Measurements from ENCODE around the gene INSIG2.

INSIG2 gene

DNA sequence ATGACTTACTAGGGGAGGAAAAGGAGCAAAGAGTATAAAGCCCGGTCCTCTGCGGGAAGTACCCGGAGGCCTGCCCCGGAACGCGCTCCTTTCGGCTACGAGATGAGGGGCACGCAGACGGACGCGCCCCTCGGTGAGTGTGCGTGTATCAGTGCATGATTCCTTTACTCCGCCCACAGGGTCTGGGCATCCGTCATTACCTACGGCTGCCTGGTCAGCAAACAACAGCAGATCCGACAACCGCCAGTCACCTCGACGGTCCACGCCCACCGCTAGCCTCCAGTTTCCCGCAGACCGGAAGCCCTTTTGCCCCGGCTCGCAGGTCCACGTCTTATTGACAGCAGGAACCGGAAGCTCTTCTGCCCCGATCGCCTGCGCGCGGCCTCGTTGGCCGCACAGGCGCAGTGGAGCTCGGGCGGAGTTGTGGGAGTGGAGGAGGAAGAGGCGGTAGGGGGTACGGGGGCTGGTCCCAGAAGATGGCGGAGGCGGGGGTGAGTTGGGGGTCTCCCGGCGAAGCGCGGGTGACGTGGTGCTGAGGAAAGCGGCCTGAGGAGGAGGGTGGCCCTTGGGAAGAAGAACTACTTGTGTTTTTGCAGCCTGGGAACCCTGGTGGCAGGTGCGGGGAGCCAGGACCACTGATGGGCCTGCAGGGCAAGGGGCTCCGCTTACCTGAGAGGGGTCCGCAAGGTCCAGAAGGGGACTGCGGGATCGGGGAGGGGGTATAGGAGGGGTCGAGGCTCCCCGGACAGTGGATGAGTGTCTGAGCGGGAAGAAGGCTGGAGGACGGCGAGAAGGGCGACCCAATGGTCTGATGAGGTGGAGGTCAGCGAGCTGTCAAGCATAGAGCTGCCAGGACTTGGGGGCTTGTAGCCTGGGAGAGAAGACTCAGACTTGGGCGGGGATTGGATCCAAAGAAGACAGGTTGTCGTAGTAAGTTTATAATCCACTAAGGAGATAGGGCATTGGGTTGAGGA, at the start of gene INSIG2:
Gene INSIG2 (plus strand): TSS at position 421 of the 974 bp plus-strand sequence. CDS start 8,086 bp downstream, outside the sequence.
- DNase-seq: peak; percentile 99

DNA sequence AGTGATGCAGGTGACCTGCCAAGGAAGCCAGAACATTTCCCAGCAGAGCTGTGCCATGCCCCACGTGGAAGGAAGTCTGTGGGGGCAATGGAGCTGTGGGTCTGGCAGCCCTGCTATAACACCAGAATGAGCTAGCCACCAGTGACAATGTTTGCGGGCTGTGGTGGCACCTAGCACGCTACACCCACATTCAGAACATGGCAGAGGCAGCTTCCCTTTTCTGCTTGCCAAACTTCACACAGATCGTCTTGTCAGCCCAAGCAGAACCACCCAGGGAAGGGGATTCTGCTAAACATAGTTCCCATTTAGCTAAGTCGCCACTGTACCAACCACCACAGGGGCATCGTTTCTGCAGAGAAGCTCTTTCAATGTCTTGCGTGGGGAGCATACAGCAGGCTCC, 47.4 kb upstream of the INSIG2 start:
- no peak for DNase-seq

DNA sequence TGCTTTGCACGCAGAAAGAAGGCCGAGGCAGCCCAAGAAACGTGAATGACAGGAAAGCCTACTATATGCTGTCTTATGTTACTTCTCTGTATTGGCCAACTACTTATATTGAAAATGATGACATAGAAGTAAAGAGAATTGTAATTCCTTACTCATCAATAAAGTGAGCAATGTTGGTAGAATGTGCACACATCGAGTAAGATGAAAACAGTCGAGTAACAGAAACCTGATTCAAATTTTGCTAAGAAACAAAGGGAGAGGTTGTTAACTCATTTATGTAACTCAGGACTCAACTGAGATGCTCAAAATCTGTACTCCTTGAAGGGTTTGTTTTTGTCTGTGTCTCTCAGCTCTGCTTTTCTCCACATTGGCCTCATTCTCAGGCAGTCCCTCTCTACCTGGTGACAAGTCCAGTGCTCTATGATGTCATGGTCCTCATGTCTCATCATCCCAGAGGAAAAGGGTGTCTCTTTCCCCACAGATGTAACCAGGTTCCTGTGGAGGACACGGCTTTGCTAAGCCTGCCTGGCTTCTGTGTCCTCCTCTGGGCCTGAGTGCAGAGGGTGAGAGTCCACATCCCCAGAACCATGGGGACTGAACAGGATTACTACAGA, 44.1 kb upstream of the INSIG2 start:
- no peak for DNase-seq

DNA sequence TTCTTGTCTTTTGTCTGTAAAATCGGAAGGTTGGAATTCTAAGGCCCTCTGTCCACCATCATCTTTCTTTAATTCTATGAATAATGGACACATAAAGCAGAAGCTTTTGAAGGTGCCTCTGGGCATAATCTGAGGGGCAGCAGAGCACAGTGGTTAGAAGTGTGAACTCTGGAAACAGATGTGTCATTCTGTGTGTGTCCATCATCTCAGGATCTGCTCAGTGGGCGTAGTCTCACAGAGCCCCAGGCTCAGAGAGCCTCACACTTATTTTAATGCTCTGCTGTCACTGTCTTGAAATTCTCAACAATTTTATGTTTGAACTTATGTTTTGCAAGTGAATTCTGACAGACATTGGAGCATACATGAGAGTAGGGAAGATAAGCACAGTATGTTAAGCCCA, 43.4 kb upstream of the INSIG2 start:
- DNase-seq: no peak

DNA sequence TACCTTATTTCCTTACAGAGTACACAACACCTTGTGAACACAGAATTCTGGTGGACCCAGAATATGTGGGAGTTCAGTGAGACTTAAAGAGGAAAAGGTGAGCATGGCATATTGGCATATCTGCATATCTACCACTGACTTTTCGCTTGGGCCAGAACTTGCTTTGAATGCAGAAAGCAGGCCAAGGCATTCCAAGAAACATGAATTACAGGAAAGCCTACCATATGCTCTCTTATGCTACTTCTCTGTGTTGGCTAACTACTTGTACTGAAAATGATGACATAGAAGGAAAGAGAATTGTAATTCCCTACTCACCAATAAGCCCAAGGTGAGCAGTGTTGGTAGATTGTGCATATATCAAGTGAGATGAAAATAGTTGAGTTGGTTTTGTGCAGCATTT, 43.0 kb upstream of the INSIG2 start:
- DNase-seq: no peak

DNA sequence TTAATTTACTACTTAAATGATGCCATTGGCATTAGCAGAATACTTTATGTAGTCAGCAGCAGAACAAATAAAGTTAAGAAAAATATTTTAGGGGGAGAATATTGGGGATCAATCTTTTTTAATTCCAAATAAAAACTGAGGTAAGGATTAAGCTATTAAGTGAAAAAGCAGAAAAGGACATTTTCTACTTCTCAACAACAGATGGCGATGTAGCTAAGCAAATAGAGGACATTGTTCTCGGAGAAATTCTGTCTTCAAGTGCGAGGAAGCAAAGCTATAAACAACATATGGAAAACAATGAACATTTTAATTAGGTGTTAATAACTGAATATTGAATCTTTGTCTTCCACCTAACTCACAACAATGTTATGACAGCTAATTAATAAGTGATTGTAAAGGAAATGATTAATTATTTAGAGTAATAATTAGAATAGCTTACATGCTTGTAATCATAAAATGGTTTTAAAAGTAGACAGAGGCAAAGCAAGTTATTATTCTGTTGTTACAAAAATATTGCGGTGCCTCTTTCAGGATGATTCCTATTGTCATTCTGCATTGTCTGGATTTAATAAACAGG, 41.5 kb upstream of the INSIG2 start:
- peak; percentile 42 for DNase-seq

DNA sequence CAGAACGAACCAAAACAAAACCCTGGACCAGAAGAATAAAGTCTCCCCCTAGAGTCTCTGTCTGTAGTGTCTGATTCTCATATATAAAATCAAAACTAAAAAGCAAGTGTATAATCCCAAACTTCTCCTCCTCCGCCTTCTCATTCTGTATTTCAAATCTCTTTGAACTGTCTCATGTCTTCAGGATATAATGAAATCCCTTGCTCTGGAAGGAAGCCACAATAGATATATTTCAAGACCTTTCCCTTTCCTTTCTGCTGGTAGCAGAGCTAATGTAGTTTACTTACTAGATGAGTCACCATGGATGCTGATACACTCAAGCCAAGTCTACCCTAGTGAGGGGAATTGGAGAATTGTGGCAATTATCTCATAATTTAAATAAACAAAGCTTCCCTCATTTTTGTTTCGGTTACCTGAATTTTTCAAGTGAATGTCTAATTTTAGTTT, 40.9 kb upstream of the INSIG2 start:
- DNase-seq: no peak

DNA sequence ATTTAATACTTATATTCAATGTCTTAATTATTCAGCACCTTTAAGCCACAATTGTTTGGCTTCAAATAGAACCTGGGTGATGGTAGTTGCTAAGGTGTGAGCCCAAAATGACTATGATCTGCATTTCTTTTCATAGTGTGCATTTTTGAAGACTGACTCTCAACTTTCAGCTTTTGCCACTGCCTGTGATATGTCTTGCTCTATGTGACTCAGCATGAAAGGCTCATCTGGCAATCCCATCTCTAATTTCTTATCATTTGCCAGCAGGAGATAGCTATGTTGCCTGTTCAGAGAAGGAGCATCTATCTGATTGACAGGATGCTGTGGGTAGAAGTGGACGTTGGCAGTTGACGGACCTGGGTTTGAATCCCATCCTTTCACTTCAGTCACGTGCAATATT, 39.9 kb upstream of the INSIG2 start:
- no peak for DNase-seq

DNA sequence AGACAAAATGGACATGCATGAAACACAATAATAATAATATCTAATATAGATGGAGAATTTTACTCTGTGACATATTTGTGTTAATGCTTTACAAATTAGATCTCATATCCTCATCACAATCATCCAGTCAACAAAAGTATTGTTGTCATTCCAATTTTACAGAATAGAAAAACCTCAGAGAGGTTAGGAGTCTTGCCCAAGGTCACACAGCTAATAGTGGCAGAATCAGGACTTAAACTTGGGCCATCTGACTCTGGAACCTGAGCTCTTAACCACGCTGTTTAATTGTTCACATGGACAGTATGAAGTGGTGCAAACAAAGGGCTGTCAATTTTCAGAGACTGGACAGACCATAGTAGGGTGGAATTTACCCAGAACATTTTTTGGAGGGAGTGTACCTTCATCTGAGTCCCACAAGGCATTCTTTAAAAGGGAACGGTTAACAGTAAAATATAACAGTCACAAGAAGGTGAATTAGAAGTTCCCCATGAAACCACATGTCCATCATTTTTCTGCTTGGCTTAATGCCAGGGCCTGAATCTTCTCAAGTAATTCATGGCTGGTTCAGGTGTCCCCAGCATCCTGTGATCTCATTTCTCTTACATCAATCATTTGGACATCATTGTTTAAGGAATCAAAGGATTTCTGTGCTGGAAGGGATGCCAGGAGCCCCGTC, 39.0 kb upstream of the INSIG2 start:
- no peak for DNase-seq

DNA sequence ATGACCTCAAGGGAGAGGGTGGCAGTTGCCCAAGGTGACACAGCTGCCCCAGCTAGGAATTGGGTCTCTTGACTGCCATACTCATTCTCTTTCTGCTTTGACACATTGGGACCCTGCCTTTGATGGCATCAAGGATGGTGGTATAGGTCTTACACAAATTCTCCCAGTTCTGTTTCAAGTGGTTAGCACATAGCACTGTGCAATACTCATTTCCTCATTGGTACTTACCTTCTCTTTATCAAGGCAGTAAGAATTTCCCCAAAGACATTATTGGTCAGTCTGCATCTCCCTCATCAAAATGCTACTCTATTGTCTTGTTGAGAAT, 38.5 kb upstream of the INSIG2 start:
- DNase-seq: no peak

DNA sequence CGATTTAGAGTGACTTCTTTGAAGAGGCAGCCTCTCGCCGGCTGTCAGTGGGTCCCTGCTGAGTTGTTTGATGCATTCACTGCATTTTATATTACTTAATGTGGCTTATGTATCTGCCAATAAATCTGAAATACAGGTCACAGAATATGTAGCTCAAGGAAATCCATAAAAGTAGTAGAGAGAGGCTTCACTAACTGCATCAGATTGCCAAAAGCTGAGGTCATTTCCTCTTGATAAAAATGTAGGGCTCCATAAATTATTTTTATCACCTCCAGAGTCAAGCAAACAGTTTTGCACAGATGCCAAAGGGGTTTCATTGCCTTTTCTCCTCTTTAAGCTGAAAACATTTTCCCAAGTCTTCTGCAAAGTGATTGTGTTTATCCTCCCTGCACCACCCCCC, 37.9 kb upstream of the INSIG2 start:
- no peak for DNase-seq

DNA sequence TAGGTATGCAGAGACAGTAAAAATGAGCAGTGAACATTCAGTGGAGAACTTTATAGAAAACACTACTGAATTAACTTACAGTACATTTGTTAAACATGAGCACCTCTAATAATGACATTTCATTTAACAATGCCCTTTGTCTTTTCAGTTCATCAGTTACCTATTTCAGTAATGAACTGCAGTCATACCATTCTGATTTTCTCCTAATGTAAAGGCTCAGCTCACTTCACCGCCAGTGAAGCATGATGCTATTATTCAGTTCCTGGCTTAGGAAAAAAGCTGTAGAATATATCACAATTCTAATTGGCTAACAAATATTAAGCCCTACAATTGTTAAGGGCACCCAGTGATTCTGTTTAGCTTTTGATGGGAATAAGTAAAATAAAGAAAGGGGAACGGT, 37.3 kb upstream of the INSIG2 start:
- no peak for DNase-seq

DNA sequence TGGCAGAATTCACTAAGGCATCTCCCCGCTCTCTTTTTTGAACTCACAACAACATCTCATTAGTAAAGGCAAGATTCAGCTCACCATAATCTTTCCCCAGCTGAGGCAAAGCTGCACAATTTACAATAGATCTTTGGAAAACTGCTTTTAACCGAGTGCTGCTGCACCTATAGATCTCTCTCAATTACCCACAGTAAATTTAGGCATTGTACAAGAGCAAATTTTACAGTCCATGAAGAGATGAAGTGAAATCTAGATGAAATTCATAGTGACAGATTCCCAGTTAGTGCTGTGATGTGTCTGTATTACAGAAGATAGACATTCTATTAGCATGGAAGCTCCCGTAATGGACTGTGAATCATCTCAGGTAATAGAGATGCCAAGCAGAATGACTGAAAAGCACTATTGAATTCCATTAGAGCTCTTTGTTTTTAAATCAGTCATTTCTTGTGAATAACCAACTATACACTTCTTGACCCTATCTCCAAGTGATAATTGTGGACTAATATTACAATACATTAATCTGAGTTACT, 36.4 kb upstream of the INSIG2 start:
- no peak for DNase-seq

DNA sequence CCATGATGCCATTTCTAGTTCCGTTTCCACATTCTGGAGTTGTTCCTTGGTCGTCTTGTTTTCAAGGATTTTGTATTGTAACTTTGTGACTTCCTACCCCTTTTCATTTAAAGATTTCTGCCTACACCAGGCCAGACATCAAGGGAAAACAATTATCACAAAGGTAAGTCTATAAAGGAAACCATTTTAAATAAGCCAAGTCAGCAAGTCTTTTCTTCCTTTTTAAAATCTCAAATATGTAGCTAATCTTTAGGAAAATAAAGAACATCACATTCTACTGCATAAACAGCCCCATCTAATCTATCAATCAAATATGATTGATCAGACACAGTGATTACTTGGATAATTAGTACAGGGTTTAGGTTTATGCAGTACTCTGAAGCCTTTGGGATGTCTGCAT, 35.8 kb upstream of the INSIG2 start:
- DNase-seq: no peak

DNA sequence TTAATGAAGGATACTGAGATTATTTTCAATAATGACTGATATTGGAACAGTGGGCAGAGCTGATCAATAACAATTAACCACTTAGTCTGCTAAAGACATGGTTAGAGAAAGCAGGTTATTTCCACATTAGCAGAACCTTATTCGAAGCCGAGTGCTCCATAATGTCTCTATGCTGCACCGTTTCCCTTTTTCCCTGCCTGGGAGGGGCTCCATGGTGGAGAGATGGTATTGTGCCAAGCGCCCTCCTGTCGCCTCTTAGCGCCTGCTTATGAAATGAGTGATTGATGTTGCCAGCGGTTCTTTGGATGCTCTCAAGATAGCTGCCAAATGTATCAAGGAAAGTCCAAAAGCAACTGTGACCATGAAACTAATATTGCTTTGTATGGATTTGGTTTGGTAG, 34.6 kb upstream of the INSIG2 start:
- no peak for DNase-seq

DNA sequence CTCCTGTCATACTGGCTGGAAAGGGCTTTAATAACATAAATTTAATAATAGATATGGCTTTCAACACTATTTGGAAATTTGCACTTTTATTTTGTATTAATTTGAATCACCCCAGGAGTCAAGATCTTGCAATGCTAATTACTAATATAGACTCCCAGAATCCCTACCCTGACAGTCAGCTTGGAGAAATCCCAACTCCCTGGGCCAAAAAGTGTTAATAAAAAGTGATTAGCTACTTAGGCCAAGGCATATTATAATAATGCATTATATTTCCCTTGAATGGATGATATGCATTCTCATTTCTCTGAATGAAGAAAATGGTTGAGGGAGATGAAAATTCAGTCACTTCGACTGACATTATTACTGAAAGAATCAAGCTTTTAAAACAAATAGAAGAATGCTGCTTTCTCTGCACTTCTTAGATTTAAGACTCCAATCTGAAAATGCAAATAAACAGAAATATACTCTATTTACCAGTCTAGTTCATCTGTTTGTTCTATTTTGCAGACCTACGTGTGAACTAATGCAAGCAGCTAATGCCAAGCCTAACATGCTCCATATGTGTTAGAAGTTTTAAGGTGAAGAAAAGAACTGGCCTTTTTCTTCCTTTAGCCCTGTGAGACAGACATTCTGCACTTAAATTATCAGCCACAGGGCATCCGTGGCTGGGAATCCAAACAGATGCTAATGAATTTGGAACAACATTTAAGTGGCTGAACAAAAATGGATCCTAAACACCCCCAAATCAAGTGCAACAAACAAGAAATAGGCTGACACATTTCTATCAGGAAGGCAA, 33.9 kb upstream of the INSIG2 start:
- no peak for DNase-seq

DNA sequence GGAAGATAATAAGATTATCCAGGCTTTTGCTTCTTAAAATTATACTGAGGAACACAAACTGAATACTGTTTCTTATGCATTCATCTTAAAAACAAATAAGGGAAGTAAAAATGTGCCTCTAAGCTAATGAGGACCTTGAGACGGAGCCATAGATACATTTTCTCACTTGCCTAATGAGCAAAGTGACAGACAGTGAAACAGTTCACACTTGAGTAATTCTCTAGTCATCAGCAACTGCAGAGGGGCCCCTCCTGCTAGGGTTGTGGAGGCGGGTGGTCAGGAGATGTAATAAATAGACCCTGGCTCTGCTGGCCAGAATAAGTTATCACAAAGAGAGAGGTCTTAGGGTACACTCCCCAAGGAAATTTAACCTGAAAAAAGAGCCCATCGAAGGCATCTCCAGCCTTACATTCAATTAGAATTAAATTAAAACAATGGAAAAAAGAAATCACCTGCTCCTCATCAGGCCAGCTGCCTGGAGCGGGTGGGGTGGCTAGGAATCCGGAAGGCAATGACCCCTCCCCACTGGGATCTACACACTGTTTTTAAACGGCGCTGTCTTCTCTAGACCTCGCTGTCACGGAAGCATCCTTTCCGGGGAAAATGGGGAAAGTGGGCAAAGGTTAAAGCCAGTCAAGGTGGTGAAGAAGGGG, 32.6 kb upstream of the INSIG2 start:
- DNase-seq: no peak

DNA sequence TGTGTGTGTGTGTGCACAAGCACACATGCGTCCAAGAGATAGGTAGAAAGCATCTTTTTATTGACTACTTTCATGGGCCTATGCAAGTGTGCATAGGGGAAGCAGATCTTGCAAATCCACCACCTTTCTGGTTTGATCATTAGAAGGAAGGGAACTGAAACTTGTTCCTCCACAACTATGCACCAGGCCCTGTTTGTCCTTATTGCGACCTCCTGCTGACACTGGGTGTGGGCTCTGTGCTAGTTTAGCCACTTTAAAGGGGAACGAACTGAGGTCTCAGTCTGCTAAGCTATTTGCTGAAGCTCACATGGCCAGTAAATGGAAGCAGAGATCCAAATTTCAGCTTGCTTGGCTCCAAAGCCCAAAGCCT, 32.1 kb upstream of the INSIG2 start:
- no peak for DNase-seq

DNA sequence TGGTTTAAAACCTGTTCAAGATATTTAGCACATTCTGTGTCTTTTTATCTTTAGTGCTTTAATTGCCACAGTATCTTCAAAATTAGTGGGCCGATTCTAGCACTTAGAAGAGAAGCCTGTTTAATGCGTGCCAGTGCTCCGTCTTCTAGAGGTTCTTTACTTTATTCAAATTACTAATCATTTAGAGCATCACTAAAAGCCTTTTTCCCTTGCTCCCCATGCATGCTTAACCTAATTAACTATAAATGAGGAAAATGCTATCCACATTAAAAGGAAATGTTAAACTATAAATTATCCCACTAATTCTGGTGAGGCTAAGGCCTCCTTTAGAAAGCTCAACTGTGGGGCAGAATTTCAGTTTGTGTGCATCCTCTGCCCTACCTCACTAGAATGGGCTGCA, 31.5 kb upstream of the INSIG2 start:
- DNase-seq: no peak

DNA sequence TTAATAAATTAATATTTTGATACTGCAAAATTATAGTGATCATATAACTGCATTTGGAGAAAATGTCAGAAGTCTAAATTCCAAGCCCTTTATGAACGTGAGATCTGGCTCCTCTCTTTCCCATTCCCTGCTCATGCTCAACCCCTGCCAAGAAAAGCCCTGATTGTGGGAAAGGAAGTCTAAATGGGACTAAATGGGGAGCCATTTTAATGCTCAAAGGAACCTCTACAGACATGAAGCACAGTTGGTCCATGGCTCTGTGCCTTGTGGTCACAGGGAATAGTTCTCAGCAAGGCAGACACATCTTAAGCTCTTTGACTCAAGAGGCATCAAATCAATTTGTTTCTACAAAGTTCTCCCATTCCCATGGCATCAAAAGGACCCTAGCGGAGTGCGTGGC, 29.3 kb upstream of the INSIG2 start:
- DNase-seq: no peak

DNA sequence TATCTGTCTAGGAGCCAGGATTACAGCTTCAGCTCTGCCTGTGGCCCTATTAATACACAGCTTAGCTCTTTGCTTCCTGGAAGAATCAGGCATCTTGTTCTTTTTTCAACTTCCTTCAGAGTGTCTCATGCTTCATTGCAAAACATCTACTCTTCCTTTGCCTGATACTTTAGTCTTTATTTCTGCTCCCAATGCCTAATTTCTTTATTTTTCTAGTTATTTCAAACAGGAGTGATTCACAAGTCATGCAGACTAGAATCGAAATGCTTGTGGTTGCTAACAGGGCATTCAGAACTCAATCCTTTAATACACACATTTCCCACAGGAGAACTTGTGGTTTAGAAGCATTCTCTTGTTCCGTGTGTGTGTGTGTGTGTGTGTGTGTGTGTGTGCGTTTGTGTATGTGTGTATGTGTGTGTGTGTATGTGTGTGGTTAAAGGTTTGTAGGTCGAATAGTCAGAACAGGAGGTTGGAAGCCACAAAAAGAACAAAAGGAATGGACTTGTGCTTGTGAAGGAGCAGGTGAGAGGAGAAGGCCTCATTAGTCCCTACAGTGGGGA, 28.3 kb upstream of the INSIG2 start:
- DNase-seq: no peak
